GM23338 (cell line): Measurements from ENCODE around the gene MYO7B. TPM values are rescaled to one million over a fixed set of nuclear protein-coding genes. Genes with fewer than 3 reads are reported as not detected.

ENCODE experiments used
- ATAC-seq: fragments of 200-7000 bp; cut with Tn5 transposase; 3 replicates; pipeline ENCODE4 v1.9.1; 2020
- DNase-seq: peaks from one replicate; pipeline ENCODE4 v3.0.0-alpha.2; 2015; ENCODE audit warnings: low spot score
- H2AFZ ChIP-seq: fragments of 200-600 bp; sonication (generic); 2 replicates; pipeline ENCODE4 v1.8.0; 2016; ENCODE audit warnings: antibody characterized with exemption, mild to moderate bottlenecking, moderate library complexity
- H3F3A ChIP-seq: fragments of 200-600 bp; sonication (generic); replicated peaks from 2 replicates; pipeline ENCODE4 v1.8.0; 2017; ENCODE audit warnings: antibody characterized with exemption, mixed run types, low read depth
- H3K27ac ChIP-seq: fragments of 200-600 bp; sonication (generic); 2 replicates; pipeline ENCODE4 v1.6.1; 2016; ENCODE audit warnings: low read depth
- H3K27me3 ChIP-seq: fragments of 200-600 bp; sonication (generic); 2 replicates; pipeline ENCODE4 v1.8.0; 2016; ENCODE audit warnings: mild to moderate bottlenecking, mixed run types, moderate library complexity; ENCODE audit not compliant: insufficient read depth
- H3K36me3 ChIP-seq: fragments of 200-600 bp; sonication (generic); 2 replicates; pipeline ENCODE4 v1.8.0; 2016; ENCODE audit warnings: mild to moderate bottlenecking; ENCODE audit not compliant: insufficient read depth
- H3K4me1 ChIP-seq: fragments of 200-600 bp; sonication (generic); 2 replicates; pipeline ENCODE4 v1.8.0; 2016; ENCODE audit warnings: mild to moderate bottlenecking, moderate library complexity; ENCODE audit not compliant: insufficient read depth
- H3K4me2 ChIP-seq: fragments of 200-600 bp; sonication (generic); 2 replicates; pipeline ENCODE4 v1.7.1; 2017; ENCODE audit warnings: mixed run types
- H3K4me3 ChIP-seq: fragments of 200-600 bp; sonication (generic); 2 replicates; pipeline ENCODE4 v1.6.1; 2016; ENCODE audit warnings: mixed run types
- H3K79me2 ChIP-seq: fragments of 200-600 bp; sonication (generic); replicated peaks from 2 replicates; pipeline ENCODE4 v1.8.0; 2017; ENCODE audit warnings: mild to moderate bottlenecking; ENCODE audit not compliant: insufficient read depth
- H3K9me2 ChIP-seq: fragments of 200-600 bp; sonication (generic); 2 replicates; pipeline ENCODE4 v1.8.0; 2017; ENCODE audit not compliant: insufficient read depth
- H4K20me1 ChIP-seq: fragments of 200-600 bp; sonication (generic); replicated peaks from 2 replicates; pipeline ENCODE4 v1.8.0; 2017; ENCODE audit warnings: mild to moderate bottlenecking; ENCODE audit not compliant: insufficient read depth
- H3K27ac Mint-ChIP-seq: 2 replicates; pipeline ENCODE4 v1.8.0; 2020; ENCODE audit warnings: inconsistent platforms, mild to moderate bottlenecking, moderate library complexity, mixed read lengths
- H3K27me3 Mint-ChIP-seq: 3 replicates; pipeline ENCODE4 v1.8.0; 2022; ENCODE audit warnings: low read depth, mild to moderate bottlenecking, moderate library complexity, mixed read lengths, inconsistent platforms; ENCODE audit not compliant: insufficient read depth, poor library complexity
- H3K36me3 Mint-ChIP-seq: 3 replicates; pipeline ENCODE4 v1.8.0; 2021; ENCODE audit warnings: low read depth, mild to moderate bottlenecking, inconsistent platforms, moderate library complexity, mixed read lengths
- H3K4me1 Mint-ChIP-seq: 3 replicates; pipeline ENCODE4 v1.8.0; 2020; ENCODE audit warnings: mild to moderate bottlenecking, inconsistent platforms, mixed read lengths
- H3K4me3 Mint-ChIP-seq: 3 replicates; pipeline ENCODE4 v1.8.0; 2021; ENCODE audit warnings: moderate library complexity, mild to moderate bottlenecking, inconsistent platforms, mixed read lengths
- H3K9me3 Mint-ChIP-seq: 3 replicates; pipeline ENCODE4 v1.8.0; 2020; ENCODE audit warnings: moderate library complexity, mild to moderate bottlenecking, inconsistent platforms, mixed read lengths
- CREB1 ChIP-seq: fragments of 250-450 bp; sonication (Bioruptor Pico); IDR thresholded peaks from 2 replicates; pipeline ENCODE4 v1.5.0; 2020; ENCODE audit warnings: low read depth, mild to moderate bottlenecking, moderate library complexity
- EZH2 ChIP-seq: fragments of 200-600 bp; sonication (generic); IDR thresholded peaks from one replicate; pipeline ENCODE4 v1.8.0; 2017; ENCODE audit warnings: antibody characterized with exemption, mild to moderate bottlenecking, low read depth; ENCODE audit not compliant: unreplicated experiment
- EZH2phosphoT487 ChIP-seq: fragments of 200-600 bp; sonication (generic); IDR thresholded peaks from one replicate; pipeline ENCODE4 v1.8.1; 2018; ENCODE audit warnings: antibody characterized with exemption; ENCODE audit not compliant: unreplicated experiment
- JUNB ChIP-seq: IDR thresholded peaks from one replicate; pipeline ENCODE4 v1.6.1; 2016; ENCODE audit warnings: antibody characterized with exemption; ENCODE audit not compliant: unreplicated experiment
- NANOG ChIP-seq: IDR thresholded peaks from 2 replicates; pipeline ENCODE4 v1.6.1; 2016; ENCODE audit warnings: antibody characterized with exemption, borderline replicate concordance
- POLR2AphosphoS5 ChIP-seq: IDR thresholded peaks from 2 replicates; pipeline ENCODE4 v1.6.1; 2016; ENCODE audit warnings: antibody characterized with exemption, low read depth
- STAT1 ChIP-seq: IDR thresholded peaks from one replicate; pipeline ENCODE4 v1.6.1; 2016; ENCODE audit warnings: antibody characterized with exemption; ENCODE audit not compliant: unreplicated experiment
- ZNF114 ChIP-seq: fragments of 250-450 bp; sonication (Bioruptor Pico); IDR thresholded peaks from 2 replicates; pipeline ENCODE4 v1.5.0; 2020; ENCODE audit warnings: mild to moderate bottlenecking, moderate library complexity
- ZNF331 ChIP-seq: fragments of 250-450 bp; sonication (Bioruptor Pico); IDR thresholded peaks from 2 replicates; pipeline ENCODE4 v1.5.0; 2020; ENCODE audit warnings: low read depth, mild to moderate bottlenecking, moderate library complexity
- polyA plus RNA-seq: library from polyadenylated mRNA; unstranded; fragments of >200 nt; fragmentation: Nextera tagmentation; extraction: Ambion mirVana; gene quantifications from 2 replicates; pipeline ENCODE4 v1.2.1, GENCODE V29; 2016
- total RNA-seq: library from RNA; depleted of rRNA; stranded (reverse); fragments of >200 nt; shearing (Covaris generic); gene quantifications from 2 replicates; pipeline ENCODE4 v1.2.3, GENCODE V29; 2014
- TF ChIP-seq, protein P1 (sequence below): fragments of 250-450 bp; sonication (Bioruptor Pico); IDR thresholded peaks from 2 replicates; pipeline ENCODE4 v1.5.0; 2020; ENCODE audit warnings: mild to moderate bottlenecking, moderate library complexity
- TF ChIP-seq, protein P2 (sequence below), 2 experiments: fragments of 200-600 bp in 1 of 2; sonication (generic) in 1 of 2; conservative IDR thresholded peaks; 2 replicates each; pipeline versions ENCODE4 v1.5.1 to v1.6.1; 2016 to 2017; ENCODE audit warnings: antibody characterized with exemption in 2 of 2, low read depth in 2 of 2, mild to moderate bottlenecking in 2 of 2, moderate library complexity in 1 of 2
- TF ChIP-seq, protein P3 (sequence below): IDR thresholded peaks from 2 replicates; pipeline ENCODE4 v1.6.1; 2016; ENCODE audit warnings: antibody characterized with exemption
- TF ChIP-seq, protein P4 (sequence below): IDR thresholded peaks from one replicate; pipeline ENCODE4 v1.6.1; 2018; ENCODE audit warnings: antibody characterized with exemption; ENCODE audit not compliant: unreplicated experiment

Gene MYO7B
- total and polyA plus RNA-seq, 2 experiments from 2014 or later, result not detected

DNA sequence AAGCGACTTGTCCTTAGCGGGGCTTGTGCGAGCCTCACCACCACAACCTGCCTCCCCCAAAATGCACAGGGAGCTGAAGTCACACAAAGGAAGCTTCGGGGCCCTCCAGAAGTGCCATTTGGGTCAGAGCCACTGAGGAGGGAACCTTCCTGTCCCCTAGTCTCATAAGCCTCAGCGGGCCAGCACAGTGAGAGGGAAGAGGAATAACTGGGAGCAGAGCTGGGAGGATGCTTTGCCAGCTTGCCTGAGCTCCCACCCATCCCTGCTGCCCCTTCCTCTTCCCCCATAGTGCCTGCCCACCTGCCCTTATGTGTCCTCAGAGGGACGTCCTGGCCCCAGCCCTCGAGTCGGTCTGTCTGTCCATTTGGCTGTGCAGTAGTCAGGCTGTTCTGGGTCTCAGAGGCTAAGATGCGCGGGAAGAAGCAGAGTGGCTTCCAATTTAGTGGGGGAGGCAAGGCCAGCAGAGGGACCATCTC lies 58.7 kb downstream of the MYO7B start (continued):
- TF ChIP-seq, protein P1, sequence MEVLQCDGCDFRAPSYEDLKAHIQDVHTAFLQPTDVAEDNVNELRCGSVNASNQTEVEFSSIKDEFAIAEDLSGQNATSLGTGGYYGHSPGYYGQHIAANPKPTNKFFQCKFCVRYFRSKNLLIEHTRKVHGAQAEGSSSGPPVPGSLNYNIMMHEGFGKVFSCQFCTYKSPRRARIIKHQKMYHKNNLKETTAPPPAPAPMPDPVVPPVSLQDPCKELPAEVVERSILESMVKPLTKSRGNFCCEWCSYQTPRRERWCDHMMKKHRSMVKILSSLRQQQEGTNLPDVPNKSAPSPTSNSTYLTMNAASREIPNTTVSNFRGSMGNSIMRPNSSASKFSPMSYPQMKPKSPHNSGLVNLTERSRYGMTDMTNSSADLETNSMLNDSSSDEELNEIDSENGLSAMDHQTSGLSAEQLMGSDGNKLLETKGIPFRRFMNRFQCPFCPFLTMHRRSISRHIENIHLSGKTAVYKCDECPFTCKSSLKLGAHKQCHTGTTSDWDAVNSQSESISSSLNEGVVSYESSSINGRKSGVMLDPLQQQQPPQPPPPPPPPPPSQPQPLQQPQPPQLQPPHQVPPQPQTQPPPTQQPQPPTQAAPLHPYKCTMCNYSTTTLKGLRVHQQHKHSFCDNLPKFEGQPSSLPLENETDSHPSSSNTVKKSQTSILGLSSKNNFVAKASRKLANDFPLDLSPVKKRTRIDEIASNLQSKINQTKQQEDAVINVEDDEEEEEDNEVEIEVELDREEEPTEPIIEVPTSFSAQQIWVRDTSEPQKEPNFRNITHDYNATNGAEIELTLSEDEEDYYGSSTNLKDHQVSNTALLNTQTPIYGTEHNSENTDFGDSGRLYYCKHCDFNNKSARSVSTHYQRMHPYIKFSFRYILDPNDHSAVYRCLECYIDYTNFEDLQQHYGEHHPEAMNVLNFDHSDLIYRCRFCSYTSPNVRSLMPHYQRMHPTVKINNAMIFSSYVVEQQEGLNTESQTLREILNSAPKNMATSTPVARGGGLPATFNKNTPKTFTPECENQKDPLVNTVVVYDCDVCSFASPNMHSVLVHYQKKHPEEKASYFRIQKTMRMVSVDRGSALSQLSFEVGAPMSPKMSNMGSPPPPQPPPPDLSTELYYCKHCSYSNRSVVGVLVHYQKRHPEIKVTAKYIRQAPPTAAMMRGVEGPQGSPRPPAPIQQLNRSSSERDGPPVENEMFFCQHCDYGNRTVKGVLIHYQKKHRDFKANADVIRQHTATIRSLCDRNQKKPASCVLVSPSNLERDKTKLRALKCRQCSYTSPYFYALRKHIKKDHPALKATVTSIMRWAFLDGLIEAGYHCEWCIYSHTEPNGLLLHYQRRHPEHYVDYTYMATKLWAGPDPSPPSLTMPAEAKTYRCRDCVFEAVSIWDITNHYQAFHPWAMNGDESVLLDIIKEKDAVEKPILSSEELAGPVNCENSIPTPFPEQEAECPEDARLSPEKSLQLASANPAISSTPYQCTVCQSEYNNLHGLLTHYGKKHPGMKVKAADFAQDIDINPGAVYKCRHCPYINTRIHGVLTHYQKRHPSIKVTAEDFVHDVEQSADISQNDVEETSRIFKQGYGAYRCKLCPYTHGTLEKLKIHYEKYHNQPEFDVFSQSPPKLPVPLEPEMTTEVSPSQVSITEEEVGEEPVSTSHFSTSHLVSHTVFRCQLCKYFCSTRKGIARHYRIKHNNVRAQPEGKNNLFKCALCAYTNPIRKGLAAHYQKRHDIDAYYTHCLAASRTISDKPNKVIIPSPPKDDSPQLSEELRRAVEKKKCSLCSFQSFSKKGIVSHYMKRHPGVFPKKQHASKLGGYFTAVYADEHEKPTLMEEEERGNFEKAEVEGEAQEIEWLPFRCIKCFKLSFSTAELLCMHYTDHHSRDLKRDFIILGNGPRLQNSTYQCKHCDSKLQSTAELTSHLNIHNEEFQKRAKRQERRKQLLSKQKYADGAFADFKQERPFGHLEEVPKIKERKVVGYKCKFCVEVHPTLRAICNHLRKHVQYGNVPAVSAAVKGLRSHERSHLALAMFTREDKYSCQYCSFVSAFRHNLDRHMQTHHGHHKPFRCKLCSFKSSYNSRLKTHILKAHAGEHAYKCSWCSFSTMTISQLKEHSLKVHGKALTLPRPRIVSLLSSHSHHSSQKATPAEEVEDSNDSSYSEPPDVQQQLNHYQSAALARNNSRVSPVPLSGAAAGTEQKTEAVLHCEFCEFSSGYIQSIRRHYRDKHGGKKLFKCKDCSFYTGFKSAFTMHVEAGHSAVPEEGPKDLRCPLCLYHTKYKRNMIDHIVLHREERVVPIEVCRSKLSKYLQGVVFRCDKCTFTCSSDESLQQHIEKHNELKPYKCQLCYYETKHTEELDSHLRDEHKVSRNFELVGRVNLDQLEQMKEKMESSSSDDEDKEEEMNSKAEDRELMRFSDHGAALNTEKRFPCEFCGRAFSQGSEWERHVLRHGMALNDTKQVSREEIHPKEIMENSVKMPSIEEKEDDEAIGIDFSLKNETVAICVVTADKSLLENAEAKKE (CRISPR knock-in tag), result no peak
- TF ChIP-seq EZH2phosphoT487 (no peak), STAT1 (no peak), CREB1 (CRISPR knock-in tag) (no peak), POLR2AphosphoS5 (no peak), EZH2 (no peak), NANOG (no peak)

DNA sequence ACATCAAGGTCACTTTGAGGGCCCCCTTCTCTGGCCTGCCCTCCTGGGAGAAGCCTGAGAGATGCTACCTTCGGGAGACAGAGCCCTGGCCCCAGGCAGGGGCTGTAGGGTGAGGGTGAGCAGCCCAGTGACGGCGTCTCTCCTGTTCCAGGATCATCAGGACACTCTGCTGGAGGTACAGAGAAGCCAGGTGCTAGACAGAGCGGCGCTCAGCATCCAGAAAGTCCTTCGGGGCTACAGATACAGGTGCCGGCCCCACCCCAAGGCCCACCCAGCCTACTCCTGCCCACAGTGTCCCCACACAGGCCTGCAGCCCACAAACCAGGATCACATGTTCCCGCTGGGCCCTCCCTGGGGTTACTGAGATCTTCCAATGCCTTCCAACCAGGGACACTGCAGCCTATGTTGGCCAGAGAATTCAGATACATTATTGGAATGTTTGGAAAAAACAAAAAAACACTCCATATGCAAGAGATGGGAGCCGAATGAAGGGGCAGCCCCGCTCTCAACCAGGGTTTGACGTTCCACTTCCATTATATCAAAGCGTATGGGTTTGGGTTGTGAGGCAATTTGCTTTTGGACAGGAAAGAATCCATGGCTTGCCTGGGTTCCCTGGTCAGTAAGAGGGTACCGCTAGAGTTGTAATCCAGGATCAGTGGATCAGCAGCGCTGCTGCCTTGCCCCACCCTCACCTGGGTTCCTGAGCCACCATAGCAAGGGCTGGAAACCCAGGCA lies 61.0 kb downstream of the MYO7B start:
- Mint-ChIP-seq H3K4me1 (no peaks in the 10 kb centered on the region), H3K36me3 (no peaks in the 10 kb centered on the region), H3K9me3 (no peaks in the 10 kb centered on the region), H3K27me3 (peaks cover 2% of the 10 kb centered on the region), H3K4me3 (no peak overlapping the region), H3K27ac (no peak overlapping the region)
- Histone ChIP-seq H4K20me1 (no peaks in the 10 kb centered on the region), H3K79me2 (no peaks in the 10 kb centered on the region), H3K4me2 (no peak overlapping the region), H2AFZ (0 out of 2 replicates have a peak overlapping the region, but pooled peaks have one; percentile 18), H3F3A (no peaks in the 10 kb centered on the region), H3K27me3 (no peaks in the 10 kb centered on the region), H3K4me3 (no peak overlapping the region), H3K9me2 (no peaks in the 10 kb centered on the region), H3K36me3 (no peaks in the 10 kb centered on the region), H3K4me1 (no peaks in the 10 kb centered on the region), H3K27ac (no peak overlapping the region)
- DNase-seq (no peak), ATAC-seq (no peak)
- TF ChIP-seq STAT1, result no peak
- TF ChIP-seq ZNF114 (CRISPR knock-in tag), result no peak
- TF ChIP-seq ZNF331 (CRISPR knock-in tag), result no peak
- TF ChIP-seq, protein P2, sequence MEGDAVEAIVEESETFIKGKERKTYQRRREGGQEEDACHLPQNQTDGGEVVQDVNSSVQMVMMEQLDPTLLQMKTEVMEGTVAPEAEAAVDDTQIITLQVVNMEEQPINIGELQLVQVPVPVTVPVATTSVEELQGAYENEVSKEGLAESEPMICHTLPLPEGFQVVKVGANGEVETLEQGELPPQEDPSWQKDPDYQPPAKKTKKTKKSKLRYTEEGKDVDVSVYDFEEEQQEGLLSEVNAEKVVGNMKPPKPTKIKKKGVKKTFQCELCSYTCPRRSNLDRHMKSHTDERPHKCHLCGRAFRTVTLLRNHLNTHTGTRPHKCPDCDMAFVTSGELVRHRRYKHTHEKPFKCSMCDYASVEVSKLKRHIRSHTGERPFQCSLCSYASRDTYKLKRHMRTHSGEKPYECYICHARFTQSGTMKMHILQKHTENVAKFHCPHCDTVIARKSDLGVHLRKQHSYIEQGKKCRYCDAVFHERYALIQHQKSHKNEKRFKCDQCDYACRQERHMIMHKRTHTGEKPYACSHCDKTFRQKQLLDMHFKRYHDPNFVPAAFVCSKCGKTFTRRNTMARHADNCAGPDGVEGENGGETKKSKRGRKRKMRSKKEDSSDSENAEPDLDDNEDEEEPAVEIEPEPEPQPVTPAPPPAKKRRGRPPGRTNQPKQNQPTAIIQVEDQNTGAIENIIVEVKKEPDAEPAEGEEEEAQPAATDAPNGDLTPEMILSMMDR (conservative IDR thresholded peaks at IDR 0.05; ENCODE audit: low read depth in 2 of 2), result no peak
- no peak for TF ChIP-seq NANOG
- TF ChIP-seq JUNB, result no peak
- TF ChIP-seq, protein P3, sequence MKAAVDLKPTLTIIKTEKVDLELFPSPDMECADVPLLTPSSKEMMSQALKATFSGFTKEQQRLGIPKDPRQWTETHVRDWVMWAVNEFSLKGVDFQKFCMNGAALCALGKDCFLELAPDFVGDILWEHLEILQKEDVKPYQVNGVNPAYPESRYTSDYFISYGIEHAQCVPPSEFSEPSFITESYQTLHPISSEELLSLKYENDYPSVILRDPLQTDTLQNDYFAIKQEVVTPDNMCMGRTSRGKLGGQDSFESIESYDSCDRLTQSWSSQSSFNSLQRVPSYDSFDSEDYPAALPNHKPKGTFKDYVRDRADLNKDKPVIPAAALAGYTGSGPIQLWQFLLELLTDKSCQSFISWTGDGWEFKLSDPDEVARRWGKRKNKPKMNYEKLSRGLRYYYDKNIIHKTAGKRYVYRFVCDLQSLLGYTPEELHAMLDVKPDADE, result no peak
- TF ChIP-seq, protein P4, sequence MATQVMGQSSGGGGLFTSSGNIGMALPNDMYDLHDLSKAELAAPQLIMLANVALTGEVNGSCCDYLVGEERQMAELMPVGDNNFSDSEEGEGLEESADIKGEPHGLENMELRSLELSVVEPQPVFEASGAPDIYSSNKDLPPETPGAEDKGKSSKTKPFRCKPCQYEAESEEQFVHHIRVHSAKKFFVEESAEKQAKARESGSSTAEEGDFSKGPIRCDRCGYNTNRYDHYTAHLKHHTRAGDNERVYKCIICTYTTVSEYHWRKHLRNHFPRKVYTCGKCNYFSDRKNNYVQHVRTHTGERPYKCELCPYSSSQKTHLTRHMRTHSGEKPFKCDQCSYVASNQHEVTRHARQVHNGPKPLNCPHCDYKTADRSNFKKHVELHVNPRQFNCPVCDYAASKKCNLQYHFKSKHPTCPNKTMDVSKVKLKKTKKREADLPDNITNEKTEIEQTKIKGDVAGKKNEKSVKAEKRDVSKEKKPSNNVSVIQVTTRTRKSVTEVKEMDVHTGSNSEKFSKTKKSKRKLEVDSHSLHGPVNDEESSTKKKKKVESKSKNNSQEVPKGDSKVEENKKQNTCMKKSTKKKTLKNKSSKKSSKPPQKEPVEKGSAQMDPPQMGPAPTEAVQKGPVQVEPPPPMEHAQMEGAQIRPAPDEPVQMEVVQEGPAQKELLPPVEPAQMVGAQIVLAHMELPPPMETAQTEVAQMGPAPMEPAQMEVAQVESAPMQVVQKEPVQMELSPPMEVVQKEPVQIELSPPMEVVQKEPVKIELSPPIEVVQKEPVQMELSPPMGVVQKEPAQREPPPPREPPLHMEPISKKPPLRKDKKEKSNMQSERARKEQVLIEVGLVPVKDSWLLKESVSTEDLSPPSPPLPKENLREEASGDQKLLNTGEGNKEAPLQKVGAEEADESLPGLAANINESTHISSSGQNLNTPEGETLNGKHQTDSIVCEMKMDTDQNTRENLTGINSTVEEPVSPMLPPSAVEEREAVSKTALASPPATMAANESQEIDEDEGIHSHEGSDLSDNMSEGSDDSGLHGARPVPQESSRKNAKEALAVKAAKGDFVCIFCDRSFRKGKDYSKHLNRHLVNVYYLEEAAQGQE, result no peak
